H9 (cell line): ENCODE data around the gene NCKAP5. TPM values are rescaled to one million over a fixed set of nuclear protein-coding genes. Genes with fewer than 3 reads are reported as not detected.

Experiments
- DNase-seq: peaks from one replicate; pipeline ENCODE4 v3.0.0-alpha.2; 2017
- H2AFZ ChIP-seq: one replicate; pipeline ENCODE4 v1.6.1; 2013; ENCODE audit warnings: mild to moderate bottlenecking, low read length, control low read depth, moderate library complexity
- H2AK5ac ChIP-seq: 2 replicates; pipeline ENCODE4 v1.6.1; 2013; ENCODE audit warnings: low read length, control low read depth, mixed read lengths; ENCODE audit not compliant: insufficient read length
- H2BK120ac ChIP-seq: one replicate; pipeline ENCODE4 v1.6.1; 2013; ENCODE audit warnings: low read depth, mild to moderate bottlenecking, low read length, control low read depth, inconsistent platforms; ENCODE audit not compliant: poor library complexity, severe bottlenecking
- H2BK12ac ChIP-seq: 2 replicates; pipeline ENCODE4 v1.6.1; 2013; ENCODE audit warnings: low read length, control low read depth, mixed read lengths, low read depth; ENCODE audit not compliant: insufficient read length
- H2BK15ac ChIP-seq: 2 replicates; pipeline ENCODE4 v1.6.1; 2013; ENCODE audit warnings: low read depth, low read length, control low read depth
- H2BK20ac ChIP-seq: one replicate; pipeline ENCODE4 v1.6.1; 2013; ENCODE audit warnings: low read depth, mild to moderate bottlenecking, low read length, control low read depth, inconsistent platforms; ENCODE audit not compliant: poor library complexity, severe bottlenecking
- H2BK5ac ChIP-seq: 2 replicates; pipeline ENCODE4 v1.6.1; 2013; ENCODE audit warnings: low read length, control low read depth, mixed read lengths; ENCODE audit not compliant: insufficient read length
- H3K14ac ChIP-seq: 2 replicates; pipeline ENCODE4 v1.6.1; 2013; ENCODE audit warnings: low read length, control low read depth; ENCODE audit not compliant: insufficient read depth
- H3K18ac ChIP-seq: 2 replicates; pipeline ENCODE4 v1.6.1; 2013; ENCODE audit warnings: low read depth, mild to moderate bottlenecking, mixed read lengths, low read length, control low read depth; ENCODE audit not compliant: insufficient read length
- H3K23ac ChIP-seq: 2 replicates; pipeline ENCODE4 v1.6.1; 2013; ENCODE audit warnings: low read length, control low read depth, mixed read lengths, low read depth; ENCODE audit not compliant: insufficient read length
- H3K23me2 ChIP-seq: 2 replicates; pipeline ENCODE4 v1.6.1; 2013; ENCODE audit warnings: low read depth, mild to moderate bottlenecking, mixed read lengths, low read length, control low read depth; ENCODE audit not compliant: insufficient read length, poor library complexity, severe bottlenecking
- H3K27ac ChIP-seq: 2 replicates; pipeline ENCODE4 v1.5.1; 2013; ENCODE audit warnings: low read length, control low read depth, mixed read lengths, low read depth; ENCODE audit not compliant: insufficient read length
- H3K27me3 ChIP-seq: 2 replicates; pipeline ENCODE4 v1.6.1; 2013; ENCODE audit warnings: low read length, control low read depth, inconsistent platforms; ENCODE audit not compliant: insufficient read depth
- H3K4ac ChIP-seq: 2 replicates; pipeline ENCODE4 v1.6.1; 2013; ENCODE audit warnings: low read depth, mild to moderate bottlenecking, control low read depth, inconsistent platforms, low read length, moderate library complexity
- H3K4me1 ChIP-seq: 2 replicates; pipeline ENCODE4 v1.6.1; 2013; ENCODE audit warnings: low read length, control low read depth, inconsistent platforms; ENCODE audit not compliant: insufficient read depth
- H3K4me2 ChIP-seq: 2 replicates; pipeline ENCODE4 v1.6.1; 2013; ENCODE audit warnings: low read length, control low read depth, mixed read lengths; ENCODE audit not compliant: insufficient read length, insufficient read depth
- H3K56ac ChIP-seq: 2 replicates; pipeline ENCODE4 v1.6.1; 2013; ENCODE audit warnings: low read depth, mild to moderate bottlenecking, mixed read lengths, low read length, control low read depth; ENCODE audit not compliant: insufficient read length
- H3K79me1 ChIP-seq: 2 replicates; pipeline ENCODE4 v1.6.1; 2013; ENCODE audit warnings: low read depth, mild to moderate bottlenecking, moderate library complexity, low read length, control low read depth, inconsistent platforms; ENCODE audit not compliant: insufficient read depth, poor library complexity, severe bottlenecking
- H3K79me2 ChIP-seq: 2 replicates; pipeline ENCODE4 v1.6.1; 2013; ENCODE audit warnings: low read length, control low read depth, inconsistent platforms; ENCODE audit not compliant: insufficient read depth
- H3K9ac ChIP-seq: 2 replicates; pipeline ENCODE4 v1.6.1; 2013; ENCODE audit warnings: low read length, control low read depth, mixed read lengths; ENCODE audit not compliant: insufficient read length; ENCODE audit errors: extremely low read depth
- H3K9me3 ChIP-seq: one replicate; pipeline ENCODE4 v1.6.1; 2013; ENCODE audit warnings: low read depth, low read length, inconsistent platforms; ENCODE audit not compliant: control insufficient read depth
- H3T11ph ChIP-seq: one replicate; pipeline ENCODE4 v1.6.1; 2013; ENCODE audit warnings: mild to moderate bottlenecking, low read length, control low read depth, inconsistent platforms
- H4K20me1 ChIP-seq: one replicate; pipeline ENCODE4 v1.6.1; 2013; ENCODE audit not compliant: control insufficient read depth, insufficient read length, insufficient read depth
- H4K5ac ChIP-seq: 2 replicates; pipeline ENCODE4 v1.6.1; 2013; ENCODE audit warnings: low read depth, mild to moderate bottlenecking, mixed read lengths, low read length, control low read depth; ENCODE audit not compliant: insufficient read length
- H4K8ac ChIP-seq: replicated peaks from 2 replicates; pipeline ENCODE4 v1.6.1; 2013; ENCODE audit warnings: low read length, control low read depth, mixed read lengths, low read depth; ENCODE audit not compliant: insufficient read length
- H4K91ac ChIP-seq: 2 replicates; pipeline ENCODE4 v1.6.1; 2013; ENCODE audit warnings: low read depth, mild to moderate bottlenecking, moderate library complexity, mixed read lengths, low read length, control low read depth; ENCODE audit not compliant: insufficient read length
- H3K27ac Mint-ChIP-seq, 3 experiments: 2 replicates in 2 of 3; 3 replicates in 1 of 3; pipeline ENCODE4 v1.8.0; 2020 to 2021; ENCODE audit warnings: mixed read lengths in 3 of 3, mild to moderate bottlenecking in 1 of 3, moderate library complexity in 1 of 3
- H3K27me3 Mint-ChIP-seq: 2 replicates; pipeline ENCODE4 v1.8.0; 2021; ENCODE audit warnings: low read depth, mild to moderate bottlenecking, moderate library complexity, mixed read lengths
- H3K36me3 Mint-ChIP-seq, 3 experiments: 2 replicates in 2 of 3; 3 replicates in 1 of 3; pipeline ENCODE4 v1.8.0; 2020 to 2021; ENCODE audit warnings: low read depth in 3 of 3, mixed read lengths in 3 of 3; ENCODE audit not compliant: insufficient read depth in 1 of 3
- H3K4me1 Mint-ChIP-seq, 2 experiments: 2 replicates each; pipeline ENCODE4 v1.8.0; 2020; ENCODE audit warnings: mixed read lengths in 2 of 2
- H3K4me3 Mint-ChIP-seq, 2 experiments: 2 replicates in 1 of 2; 3 replicates in 1 of 2; pipeline ENCODE4 v1.8.0; 2020 to 2021; ENCODE audit warnings: mild to moderate bottlenecking in 2 of 2, mixed read lengths in 2 of 2, moderate library complexity in 1 of 2
- H3K9me3 Mint-ChIP-seq, 2 experiments: 2 replicates in 1 of 2; 3 replicates in 1 of 2; pipeline ENCODE4 v1.8.0; 2020; ENCODE audit warnings: mild to moderate bottlenecking in 2 of 2, mixed read lengths in 2 of 2, moderate library complexity in 1 of 2
- WGBS: extraction: QIAGEN DNeasy Blood & Tissue Kit; methylation state at CpG from one replicate; pipeline ENCODE4 v1.1.7; 2013; ENCODE audit warnings: missing lambda C conversion rate, low lambda C conversion rate, mixed read lengths; ENCODE audit not compliant: insufficient read length; ENCODE audit errors: extremely low coverage; 5-methylcytosine and 5-hydroxymethylcytosine counted together
- total RNA-seq: library from RNA; stranded (reverse); gene quantifications from 2 replicates; pipeline ENCODE4 v1.2.1, GENCODE V29; 2021
- TF ChIP-seq, protein P1 (sequence below): fragments of 200-600 bp; sonication (generic); conservative IDR thresholded peaks from 3 replicates; pipeline ENCODE4 v1.8.0; 2021; ENCODE audit warnings: antibody characterized with exemption, mild to moderate bottlenecking

Gene NCKAP5
- total RNA-seq, 1 experiment from 2014 or later: 0.26 TPM

DNA sequence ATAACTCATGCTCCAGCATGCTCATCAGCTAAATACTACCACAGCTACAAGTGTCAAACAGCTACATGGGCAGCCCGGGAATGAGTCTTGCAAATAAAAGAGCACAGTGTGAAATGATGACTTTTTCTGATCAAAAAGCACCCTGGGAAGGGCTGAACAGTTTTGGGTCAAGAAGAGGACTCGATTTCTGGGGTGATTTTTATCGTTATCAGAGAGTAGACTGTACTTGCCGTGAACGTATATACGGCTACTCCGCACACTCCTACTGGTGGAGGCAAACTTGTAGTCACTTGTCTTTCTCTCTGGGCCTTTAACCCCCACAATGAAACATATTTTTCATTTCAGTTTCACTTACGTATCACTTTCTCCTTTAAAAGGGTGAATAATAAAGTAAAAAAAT, 54.4 kb downstream of the NCKAP5 start:
- Histone ChIP-seq H3K27ac (no peak overlapping the region), H3K23ac (no peak overlapping the region)

More for the DNA sequence above, 54.4 kb downstream of the NCKAP5 start:
- H3K9ac ChIP-seq: no peak overlapping the region
- WGBS: no CpG with 5 or more reads among the region's 8 CpGs
- Mint-ChIP-seq H3K9me3 (no peaks in the 10 kb centered on the region), H3K27ac (no peak overlapping the region), H3K27me3 (peaks cover 3% of the 10 kb centered on the region), H3K4me3 (no peak overlapping the region), H3K36me3 (no peaks in the 10 kb centered on the region), H3K4me1 (no peaks in the 10 kb centered on the region)
- H4K20me1 ChIP-seq: no peaks in the 10 kb centered on the region
- H3K27me3 ChIP-seq: no peaks in the 10 kb centered on the region
- TF ChIP-seq, protein P1, sequence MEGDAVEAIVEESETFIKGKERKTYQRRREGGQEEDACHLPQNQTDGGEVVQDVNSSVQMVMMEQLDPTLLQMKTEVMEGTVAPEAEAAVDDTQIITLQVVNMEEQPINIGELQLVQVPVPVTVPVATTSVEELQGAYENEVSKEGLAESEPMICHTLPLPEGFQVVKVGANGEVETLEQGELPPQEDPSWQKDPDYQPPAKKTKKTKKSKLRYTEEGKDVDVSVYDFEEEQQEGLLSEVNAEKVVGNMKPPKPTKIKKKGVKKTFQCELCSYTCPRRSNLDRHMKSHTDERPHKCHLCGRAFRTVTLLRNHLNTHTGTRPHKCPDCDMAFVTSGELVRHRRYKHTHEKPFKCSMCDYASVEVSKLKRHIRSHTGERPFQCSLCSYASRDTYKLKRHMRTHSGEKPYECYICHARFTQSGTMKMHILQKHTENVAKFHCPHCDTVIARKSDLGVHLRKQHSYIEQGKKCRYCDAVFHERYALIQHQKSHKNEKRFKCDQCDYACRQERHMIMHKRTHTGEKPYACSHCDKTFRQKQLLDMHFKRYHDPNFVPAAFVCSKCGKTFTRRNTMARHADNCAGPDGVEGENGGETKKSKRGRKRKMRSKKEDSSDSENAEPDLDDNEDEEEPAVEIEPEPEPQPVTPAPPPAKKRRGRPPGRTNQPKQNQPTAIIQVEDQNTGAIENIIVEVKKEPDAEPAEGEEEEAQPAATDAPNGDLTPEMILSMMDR: no peak
- no peak overlapping the region for H3K18ac ChIP-seq
- H2BK5ac ChIP-seq: no peak overlapping the region
- no peaks in the 10 kb centered on the region for H3K79me2 ChIP-seq
- H4K5ac ChIP-seq: no peak overlapping the region
- no peak overlapping the region for H4K91ac ChIP-seq
- no peak overlapping the region for H4K8ac ChIP-seq
- H3K56ac ChIP-seq: no peak overlapping the region
- no peak overlapping the region for H3K4me2 ChIP-seq
- no peak overlapping the region for H3K4ac ChIP-seq
- no peak overlapping the region for H3K14ac ChIP-seq
- no peak overlapping the region for H2BK12ac ChIP-seq
- H2AK5ac ChIP-seq: no peak overlapping the region
- no peak overlapping the region for H3T11ph ChIP-seq
- DNase-seq: no peak
- H3K9me3 ChIP-seq: no peaks in the 10 kb centered on the region
- no peak overlapping the region for H2BK20ac ChIP-seq
- H3K4me1 ChIP-seq: no peaks in the 10 kb centered on the region
- H2AFZ ChIP-seq: no peak overlapping the region
- no peak overlapping the region for H2BK15ac ChIP-seq
- no peaks in the 10 kb centered on the region for H3K23me2 ChIP-seq
- no peaks in the 10 kb centered on the region for H3K79me1 ChIP-seq
- no peak overlapping the region for H2BK120ac ChIP-seq
